GM12878 (cell line): ENCODE results near the gene DES. TPM values are rescaled to one million over a fixed set of nuclear protein-coding genes. Genes with fewer than 3 reads are reported as not detected.

Source experiments
- ATAC-seq: fragments of 200-7000 bp; cut with Tn5 transposase; 3 replicates; pipeline ENCODE4 v1.9.1; 2020; ENCODE audit warnings: mild to moderate bottlenecking, moderate library complexity
- BruUV-seq: library from RNA; stranded (reverse); fragments of 400-500 nt; replicated peaks from 2 replicates; lab custom pipeline; 2021; lab: Mats Ljungman, UMichigan
- CTCF ChIA-PET: fragments of 300-600 bp; sonication (Branson Sonifier 250); formaldehyde crosslinking; extraction: SDS; loops from one replicate; lab custom pipeline; 2021; ENCODE audit warnings: inconsistent platforms; lab: Yijun Ruan, JAX
- POLR2A ChIA-PET: fragments of 350-600 bp; formaldehyde crosslinking; extraction: SDS; loops from one replicate; lab custom pipeline; 2021; ENCODE audit warnings: inconsistent platforms; lab: Charles Lee
- RAD21 ChIA-PET: fragments of 300-600 bp; sonication (Branson Sonifier 250); formaldehyde crosslinking; loops from one replicate; lab custom pipeline; 2023; ENCODE audit warnings: antibody characterized with exemption; ENCODE audit not compliant: unreplicated experiment; lab: Charles Lee
- SMC1A ChIA-PET: fragments of 300-600 bp; sonication (Branson Sonifier 250); formaldehyde crosslinking; loops from one replicate; lab custom pipeline; 2023; ENCODE audit not compliant: unreplicated experiment, uncharacterized antibody; lab: Charles Lee
- DNase-seq: peaks from one replicate; pipeline ENCODE4 v3.0.0-alpha.2; 2011; ENCODE audit warnings: low read depth, low spot score
- FAIRE-seq: peaks from 3 replicates; lab custom pipeline; 2011; peaks lifted over from hg19 to GRCh38; lab: Jason Lieb, UNC
- H2AFZ ChIP-seq: 2 replicates; pipeline ENCODE4 v1.6.0; 2011; ENCODE audit warnings: low read depth, low read length, control low read depth; ENCODE audit not compliant: control insufficient read depth
- H3K27ac ChIP-seq: 2 replicates; pipeline ENCODE4 v1.5.1; 2011; ENCODE audit warnings: control low read depth; ENCODE audit not compliant: control insufficient read depth, insufficient read depth
- H3K27me3 ChIP-seq, 2 experiments: replicated peaks in 1 of 2; 2 replicates each; pipeline versions ENCODE4 v1.6.0 to v1.6.1; 2011; ENCODE audit warnings: low read length in 1 of 2; ENCODE audit not compliant: control insufficient read depth in 2 of 2, insufficient read depth in 2 of 2
- H3K36me3 ChIP-seq, 2 experiments: 2 replicates each; pipeline ENCODE4 v1.5.1; 2011; ENCODE audit warnings: low read length in 1 of 2; ENCODE audit not compliant: control insufficient read depth in 2 of 2, insufficient read depth in 2 of 2
- H3K4me1 ChIP-seq: 2 replicates; pipeline ENCODE4 v1.6.1; 2011; ENCODE audit warnings: mild to moderate bottlenecking, low read length, moderate library complexity, mixed read lengths; ENCODE audit not compliant: control insufficient read depth, insufficient read depth
- H3K4me2 ChIP-seq: 2 replicates; pipeline ENCODE4 v1.6.0; 2011; ENCODE audit warnings: control low read depth; ENCODE audit not compliant: control insufficient read depth, insufficient read depth
- H3K4me3 ChIP-seq: fragments of 200-600 bp; sonication (generic); 2 replicates; pipeline ENCODE4 v1.5.1; 2016
- H3K79me2 ChIP-seq: 2 replicates; pipeline ENCODE4 v1.6.0; 2011; ENCODE audit warnings: low read length; ENCODE audit not compliant: control insufficient read depth, insufficient read depth
- H3K9ac ChIP-seq: 2 replicates; pipeline ENCODE4 v1.8.0; 2011; ENCODE audit warnings: low read length, control low read depth, mixed read lengths; ENCODE audit not compliant: control insufficient read depth, insufficient read depth
- H3K9me3 ChIP-seq: replicated peaks from 3 replicates; pipeline ENCODE4 v1.5.1; 2011; ENCODE audit warnings: mild to moderate bottlenecking, low read length; ENCODE audit not compliant: control insufficient read depth, insufficient read depth
- H4K20me1 ChIP-seq: 2 replicates; pipeline ENCODE4 v1.6.0; 2011; ENCODE audit not compliant: control insufficient read depth, insufficient read depth
- GATAD2B ChIP-seq: fragments of 450-650 bp; conservative IDR thresholded peaks from 2 replicates; pipeline ENCODE4 v1.6.1; 2017; ENCODE audit warnings: low read depth, mild to moderate bottlenecking, moderate library complexity
- HDAC2 ChIP-seq: fragments of 200-600 bp; sonication (generic); IDR thresholded peaks from 2 replicates; pipeline ENCODE4 v1.6.1; 2017
- KLF5 ChIP-seq: fragments of 450-650 bp; IDR thresholded peaks from 2 replicates; pipeline ENCODE4 v1.6.1; 2014; ENCODE audit warnings: mild to moderate bottlenecking; ENCODE audit not compliant: partially characterized antibody
- PAX8 ChIP-seq: fragments of 450-650 bp; IDR thresholded peaks from 2 replicates; pipeline ENCODE4 v1.6.1; 2017; ENCODE audit warnings: mild to moderate bottlenecking, moderate library complexity
- POLR2AphosphoS5 ChIP-seq: IDR thresholded peaks from 2 replicates; pipeline ENCODE4 v1.6.1; 2011; ENCODE audit warnings: mild to moderate bottlenecking, low read length, inconsistent platforms
- SMAD1 ChIP-seq: fragments of 450-650 bp; IDR thresholded peaks from 2 replicates; pipeline ENCODE4 v1.6.1; 2018; ENCODE audit warnings: mild to moderate bottlenecking, low read depth; ENCODE audit not compliant: partially characterized antibody
- ZBTB4 ChIP-seq: fragments of 450-650 bp; formaldehyde crosslinking; IDR thresholded peaks from 2 replicates; pipeline ENCODE4 v1.4.0; 2022; ENCODE audit warnings: mild to moderate bottlenecking, moderate library complexity
- ZNF274 ChIP-seq: IDR thresholded peaks from one replicate; pipeline ENCODE4 v1.8.0; 2011; ENCODE audit not compliant: insufficient read length, insufficient read depth
- WGBS: methylation state at CpG from one replicate; pipeline ENCODE4 v1.1.6; 2016; ENCODE audit warnings: low lambda C conversion rate; ENCODE audit not compliant: insufficient replicate concordance, insufficient coverage; ENCODE audit errors: missing lambda C conversion rate; 5-methylcytosine and 5-hydroxymethylcytosine counted together
- in situ Hi-C: fragments of 300-500 bp; cut with MboI; formaldehyde crosslinking; loops from 9 replicates; pipeline ENCODE4 v1.14.3; 2018; ENCODE audit warnings: mixed read lengths
- intact Hi-C: fragments of 100-400 bp; cut with micrococcal nuclease; formaldehyde crosslinking; loops from one replicate; pipeline ENCODE4 v1.14.2; 2022; ENCODE audit not compliant: unreplicated experiment
- polyA plus RNA-seq, 11 experiments: library from polyadenylated mRNA; depleted of rRNA in 4 of 11; unstranded in 6 of 11; stranded (reverse) in 5 of 11; fragments of >200 nt; fragmentation: Nextera tagmentation in 4 of 11; fragmentation: Illumina TruSeq in 1 of 11; extraction: Ambion mirVana in 4 of 11; extraction: Trizol in 1 of 11; gene quantifications; 1 replicate in 1 of 11; 2 replicates in 10 of 11; pipeline versions ENCODE4 v1.2.1 to v1.2.3, GENCODE V29; 2011 to 2016; ENCODE audit warnings: inconsistent platforms in 2 of 11, missing spikeins in 2 of 11, low read depth in 1 of 11
- total RNA-seq, 4 experiments: library from RNA; depleted of rRNA in 3 of 4; stranded (reverse); fragments of >200 nt in 3 of 4; fragmentation: Illumina TruSeq in 1 of 4; extraction: Trizol in 1 of 4; gene quantifications; 2 replicates each; pipeline versions ENCODE4 v1.2.1 to v1.2.3, GENCODE V29; 2013 to 2021
- TF ChIP-seq, protein P1 (sequence below): fragments of 450-650 bp; IDR thresholded peaks from 2 replicates; pipeline ENCODE4 v1.6.1; 2017; ENCODE audit warnings: mild to moderate bottlenecking, low read depth, inconsistent platforms; ENCODE audit not compliant: poor library complexity, severe bottlenecking
- TF ChIP-seq, protein P2 (sequence below): fragments of 450-650 bp; IDR thresholded peaks from 2 replicates; pipeline ENCODE4 v1.6.1; 2017; ENCODE audit warnings: mild to moderate bottlenecking
- TF ChIP-seq, protein P3 (sequence below): fragments of 450-650 bp; IDR thresholded peaks from 2 replicates; pipeline ENCODE4 v1.6.1; 2014; ENCODE audit warnings: mild to moderate bottlenecking

The DES gene
- total and polyA plus RNA-seq, 10 of the 15 experiments (the other 5 are each of a cell fraction or from before 2014, with no cell fraction given): 0.80 TPM; not detected in 9

- Histone ChIP-seq H3K9me3 (no peaks in the 10 kb centered on the region), H3K4me2 (no peak overlapping the region), H3K79me2 (no peaks in the 10 kb centered on the region), H2AFZ (no peak overlapping the region), H3K9ac (no peak overlapping the region), H3K4me1 (no peaks in the 10 kb centered on the region), H3K27ac (no peak overlapping the region), H3K27me3 (peaks cover 0 to 2% of the 10 kb centered on the region in 2 experiments; a peak in 2 of 4 replicates), H3K4me3 (no peak overlapping the region), H4K20me1 (no peaks in the 10 kb centered on the region), H3K36me3 (no peaks in the 10 kb centered on the region)
- ChIA-PET SMC1A (interaction anchor here (1.5 kb wide), 1 partner anchor 123 kb away, joined by 3 read pairs; no protein-coding TSS in a partner anchor), RAD21 (no interaction called here), CTCF (interaction anchor here (0.6 to 6.2 kb wide), 3 partner anchors 16 to 124 kb away, joined by 3 to 64 read pairs (median 7); partner anchors contain the start of gene DNPEP), POLR2A (no interaction called here)
- WGBS: 44% methylated on average over 7 of the region's 7 CpGs
- intact Hi-C loops (no loop called here), in situ Hi-C loops (no loop called here)
- ATAC-seq (no peak), FAIRE-seq (no peak), DNase-seq (no peak)
- no TSS peak for BruUV-seq
- TF ChIP-seq PAX8 (no peak), ZNF274 (no peak), POLR2AphosphoS5 (no peak), SMAD1 (no peak), GATAD2B (no peak), KLF5 (no peak), HDAC2 (no peak), ZBTB4 (no peak)
- TF ChIP-seq, protein P1, sequence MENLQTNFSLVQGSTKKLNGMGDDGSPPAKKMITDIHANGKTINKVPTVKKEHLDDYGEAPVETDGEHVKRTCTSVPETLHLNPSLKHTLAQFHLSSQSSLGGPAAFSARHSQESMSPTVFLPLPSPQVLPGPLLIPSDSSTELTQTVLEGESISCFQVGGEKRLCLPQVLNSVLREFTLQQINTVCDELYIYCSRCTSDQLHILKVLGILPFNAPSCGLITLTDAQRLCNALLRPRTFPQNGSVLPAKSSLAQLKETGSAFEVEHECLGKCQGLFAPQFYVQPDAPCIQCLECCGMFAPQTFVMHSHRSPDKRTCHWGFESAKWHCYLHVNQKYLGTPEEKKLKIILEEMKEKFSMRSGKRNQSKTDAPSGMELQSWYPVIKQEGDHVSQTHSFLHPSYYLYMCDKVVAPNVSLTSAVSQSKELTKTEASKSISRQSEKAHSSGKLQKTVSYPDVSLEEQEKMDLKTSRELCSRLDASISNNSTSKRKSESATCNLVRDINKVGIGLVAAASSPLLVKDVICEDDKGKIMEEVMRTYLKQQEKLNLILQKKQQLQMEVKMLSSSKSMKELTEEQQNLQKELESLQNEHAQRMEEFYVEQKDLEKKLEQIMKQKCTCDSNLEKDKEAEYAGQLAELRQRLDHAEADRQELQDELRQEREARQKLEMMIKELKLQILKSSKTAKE: no peak
- TF ChIP-seq, protein P2, sequence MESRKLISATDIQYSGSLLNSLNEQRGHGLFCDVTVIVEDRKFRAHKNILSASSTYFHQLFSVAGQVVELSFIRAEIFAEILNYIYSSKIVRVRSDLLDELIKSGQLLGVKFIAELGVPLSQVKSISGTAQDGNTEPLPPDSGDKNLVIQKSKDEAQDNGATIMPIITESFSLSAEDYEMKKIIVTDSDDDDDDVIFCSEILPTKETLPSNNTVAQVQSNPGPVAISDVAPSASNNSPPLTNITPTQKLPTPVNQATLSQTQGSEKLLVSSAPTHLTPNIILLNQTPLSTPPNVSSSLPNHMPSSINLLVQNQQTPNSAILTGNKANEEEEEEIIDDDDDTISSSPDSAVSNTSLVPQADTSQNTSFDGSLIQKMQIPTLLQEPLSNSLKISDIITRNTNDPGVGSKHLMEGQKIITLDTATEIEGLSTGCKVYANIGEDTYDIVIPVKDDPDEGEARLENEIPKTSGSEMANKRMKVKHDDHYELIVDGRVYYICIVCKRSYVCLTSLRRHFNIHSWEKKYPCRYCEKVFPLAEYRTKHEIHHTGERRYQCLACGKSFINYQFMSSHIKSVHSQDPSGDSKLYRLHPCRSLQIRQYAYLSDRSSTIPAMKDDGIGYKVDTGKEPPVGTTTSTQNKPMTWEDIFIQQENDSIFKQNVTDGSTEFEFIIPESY: no peak
- TF ChIP-seq, protein P3, sequence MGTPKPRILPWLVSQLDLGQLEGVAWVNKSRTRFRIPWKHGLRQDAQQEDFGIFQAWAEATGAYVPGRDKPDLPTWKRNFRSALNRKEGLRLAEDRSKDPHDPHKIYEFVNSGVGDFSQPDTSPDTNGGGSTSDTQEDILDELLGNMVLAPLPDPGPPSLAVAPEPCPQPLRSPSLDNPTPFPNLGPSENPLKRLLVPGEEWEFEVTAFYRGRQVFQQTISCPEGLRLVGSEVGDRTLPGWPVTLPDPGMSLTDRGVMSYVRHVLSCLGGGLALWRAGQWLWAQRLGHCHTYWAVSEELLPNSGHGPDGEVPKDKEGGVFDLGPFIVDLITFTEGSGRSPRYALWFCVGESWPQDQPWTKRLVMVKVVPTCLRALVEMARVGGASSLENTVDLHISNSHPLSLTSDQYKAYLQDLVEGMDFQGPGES: no peak
These were observed 12.0 kb upstream of the DES start for GRCh38 chr2:219405958-219406860.
